ENCODE data around the gene PSMD1.

- TF ChIP-seq CTCF (optimal IDR thresholded peaks at IDR 0.05 in 1 of 3, IDR thresholded peaks at IDR 0.05 in 1 of 3, conservative IDR thresholded peaks at IDR 0.05 in 1 of 3; ENCODE audit: extremely low read depth in 1 of 3, insufficient read depth in 2 of 3, low read length in 3 of 3) (no peak), EZH2 (IDR thresholded peaks at IDR 0.05; ENCODE audit: low read length) (no peak)
Measured at GRCh38 chr2:231174211-231174651, 117.6 kb downstream of the PSMD1 start.
